Ishikawa (cell line): ENCODE data around the gene ZG16B.

Experiments
- CEBPB ChIP-seq: IDR thresholded peaks from 2 replicates; pipeline ENCODE4 v1.6.1; 2012
- CREB1 ChIP-seq: IDR thresholded peaks from 2 replicates; pipeline ENCODE4 v1.6.1; 2012; ENCODE audit warnings: low read depth
- EGR1 ChIP-seq: IDR thresholded peaks from 2 replicates; pipeline ENCODE4 v1.6.1; 2012
- EP300 ChIP-seq: IDR thresholded peaks from 2 replicates; pipeline ENCODE4 v1.6.1; 2012; ENCODE audit warnings: borderline replicate concordance
- FOXM1 ChIP-seq: IDR thresholded peaks from 2 replicates; pipeline ENCODE4 v1.6.1; 2012; ENCODE audit warnings: low read depth, borderline replicate concordance
- MAX ChIP-seq: IDR thresholded peaks from 2 replicates; pipeline ENCODE4 v1.6.1; 2012
- NFIC ChIP-seq: IDR thresholded peaks from 2 replicates; pipeline ENCODE4 v1.6.1; 2012
- RAD21 ChIP-seq: IDR thresholded peaks from 2 replicates; pipeline ENCODE4 v1.6.1; 2012; ENCODE audit warnings: low read depth
- REST ChIP-seq: IDR thresholded peaks from 2 replicates; pipeline ENCODE4 v1.6.1; 2012; ENCODE audit warnings: low read depth, mild to moderate bottlenecking
- TAF1 ChIP-seq: IDR thresholded peaks from 2 replicates; pipeline ENCODE4 v1.6.1; 2012; ENCODE audit warnings: low read depth, mild to moderate bottlenecking
- TCF12 ChIP-seq: IDR thresholded peaks from 2 replicates; pipeline ENCODE4 v1.6.1; 2012; ENCODE audit warnings: low read depth
- TEAD4 ChIP-seq: IDR thresholded peaks from 2 replicates; pipeline ENCODE4 v1.6.1; 2012
- USF1 ChIP-seq: IDR thresholded peaks from 2 replicates; pipeline ENCODE4 v1.6.1; 2012
- YY1 ChIP-seq: IDR thresholded peaks from 2 replicates; pipeline ENCODE4 v1.6.1; 2012; ENCODE audit warnings: low read depth
- ZBTB7A ChIP-seq: IDR thresholded peaks from 2 replicates; pipeline ENCODE4 v1.6.1; 2012; ENCODE audit warnings: low read depth

ZG16B gene

GRCh38 chr16:2852003-2852730 is 22.1 kb downstream of the ZG16B start:
- TF ChIP-seq TAF1 (no peak), RAD21 (no peak), ZBTB7A (no peak), NFIC (no peak), TCF12 (no peak), TEAD4 (no peak), MAX (no peak), EGR1 (no peak), REST (no peak), EP300 (no peak), CREB1 (no peak), USF1 (no peak), CEBPB (no peak), FOXM1 (no peak), YY1 (no peak)

- TF ChIP-seq FOXM1: no peak
Observed at GRCh38 chr16:2852731-2853507, 22.8 kb downstream of the ZG16B start.

GRCh38 chr16:2853531-2854073 is 23.5 kb downstream of the ZG16B start:
- TF ChIP-seq NFIC: no peak
- no peak for TF ChIP-seq EGR1
- no peak for TF ChIP-seq TCF12
- no peak for TF ChIP-seq USF1
- TF ChIP-seq TEAD4: no peak
- no peak for TF ChIP-seq YY1
- no peak for TF ChIP-seq CEBPB
- TF ChIP-seq CREB1: no peak
- TF ChIP-seq FOXM1: no peak
- no peak for TF ChIP-seq ZBTB7A
- TF ChIP-seq EP300: no peak
- TF ChIP-seq RAD21: no peak
- TF ChIP-seq TAF1: no peak
- TF ChIP-seq MAX: no peak
- TF ChIP-seq REST: no peak

GRCh38 chr16:2854700-2855309 is 24.7 kb downstream of the ZG16B start:
- TF ChIP-seq TEAD4 (no peak), RAD21 (peak; percentile 33; the same call in 1 of the 2 replicates)

GRCh38 chr16:2855536-2855935 is 25.4 kb downstream of the ZG16B start:
- TF ChIP-seq RAD21: no peak
- TF ChIP-seq TCF12: no peak
- no peak for TF ChIP-seq FOXM1
- no peak for TF ChIP-seq MAX
- no peak for TF ChIP-seq YY1
- TF ChIP-seq CEBPB: no peak
- no peak for TF ChIP-seq TAF1
- TF ChIP-seq TEAD4: no peak
- no peak for TF ChIP-seq NFIC
- no peak for TF ChIP-seq CREB1
- no peak for TF ChIP-seq USF1
- TF ChIP-seq EGR1: no peak
